Measurements from ENCODE around the gene MICAL1. TPM values are rescaled to one million over a fixed set of nuclear protein-coding genes. Genes with fewer than 3 reads are reported as not detected.

The MICAL1 gene
- total RNA-seq, 2 experiments from 2014 or later, result 50.5 to 53.2 TPM

DNA sequence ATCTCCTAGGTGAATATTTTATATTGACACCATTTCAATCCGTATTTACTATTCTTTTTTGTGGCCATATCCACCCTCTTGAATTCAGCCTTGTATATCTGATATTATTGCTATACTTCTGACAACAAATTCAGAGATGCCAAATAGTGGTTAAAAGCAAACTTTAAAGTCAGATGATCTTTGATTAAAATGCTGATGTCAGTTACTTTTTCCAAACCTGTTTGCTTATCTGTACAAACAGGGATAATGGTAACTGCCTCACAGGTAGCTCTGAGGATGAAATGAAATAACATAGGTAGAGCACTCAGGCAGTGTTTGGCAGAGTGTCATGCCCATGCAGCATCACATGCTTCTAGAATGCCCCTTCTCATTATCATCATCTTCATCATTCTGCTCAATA lies 34.4 kb downstream of the MICAL1 start:
- DNase-seq (no peak), ATAC-seq (no peak)
- no peak overlapping the region for H3K27ac Mint-ChIP-seq
- no peaks in the 10 kb centered on the region for H3K36me3 Mint-ChIP-seq (ENCODE audit: low read depth)
- no peaks in the 10 kb centered on the region for H3K27me3 Mint-ChIP-seq (ENCODE audit: low read depth)
- CTCF ChIA-PET, result no interaction called here
- no peak overlapping the region for H3K4me3 Mint-ChIP-seq
- POLR2A ChIA-PET, result no interaction called here
- no peaks in the 10 kb centered on the region for H3K9me3 Mint-ChIP-seq (ENCODE audit: insufficient read depth)
- peaks cover 2% of the 10 kb centered on the region for H3K4me1 Mint-ChIP-seq (ENCODE audit: low read depth)

DNA sequence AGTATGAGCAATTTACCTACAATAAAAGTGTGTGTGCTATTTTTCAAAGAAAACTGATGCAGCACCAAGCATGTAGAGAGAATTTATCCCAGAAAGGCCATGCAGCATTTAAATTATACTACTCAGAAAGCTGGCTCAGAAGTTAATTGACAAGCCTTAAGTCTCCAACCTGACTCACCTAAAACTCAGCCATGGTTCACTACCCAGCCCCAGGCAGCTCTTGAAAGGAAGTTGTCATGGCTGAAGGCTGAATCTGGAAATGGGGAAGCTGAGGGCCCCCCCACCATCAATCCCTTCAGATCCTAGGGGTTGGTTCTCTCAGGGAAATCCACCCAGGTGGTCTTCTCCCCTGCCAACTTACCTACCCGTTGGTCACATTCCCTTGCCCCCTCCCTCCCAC lies 34.8 kb downstream of the MICAL1 start:
- no peaks in the 10 kb centered on the region for H3K27me3 Mint-ChIP-seq (ENCODE audit: low read depth)
- no peak overlapping the region for H3K4me3 Mint-ChIP-seq
- no peak overlapping the region for H3K27ac Mint-ChIP-seq
- ChIA-PET CTCF (no interaction called here), POLR2A (no interaction called here)
- no peaks in the 10 kb centered on the region for H3K9me3 Mint-ChIP-seq (ENCODE audit: insufficient read depth)
- ATAC-seq (no peak), DNase-seq (no peak)
- H3K36me3 Mint-ChIP-seq (ENCODE audit: low read depth), result no peaks in the 10 kb centered on the region
- H3K4me1 Mint-ChIP-seq (ENCODE audit: low read depth), result peaks cover 2% of the 10 kb centered on the region

DNA sequence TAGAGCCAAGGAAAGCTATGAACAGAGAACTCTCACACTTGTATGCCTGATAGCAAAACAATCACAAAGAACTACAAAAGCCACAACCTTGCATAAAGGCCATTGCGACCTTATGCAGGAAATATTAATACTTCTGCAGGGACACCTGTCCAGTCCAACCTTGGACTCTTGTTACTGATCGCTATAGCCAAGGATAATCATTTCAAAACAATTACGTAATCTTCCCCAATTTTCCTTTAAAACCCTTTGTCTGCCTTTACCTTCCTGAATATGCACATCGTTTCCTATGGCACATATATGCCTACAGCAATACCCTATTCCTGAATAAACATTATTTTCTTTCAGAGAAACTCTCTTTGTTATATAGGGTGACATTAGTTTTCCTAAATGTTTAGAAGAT lies 37.9 kb downstream of the MICAL1 start:
- Mint-ChIP-seq H3K36me3 (ENCODE audit: low read depth) (no peaks in the 10 kb centered on the region), H3K4me3 (no peak overlapping the region), H3K4me1 (ENCODE audit: low read depth) (no peaks in the 10 kb centered on the region), H3K9me3 (ENCODE audit: insufficient read depth) (no peaks in the 10 kb centered on the region), H3K27ac (no peak overlapping the region), H3K27me3 (ENCODE audit: low read depth) (peaks cover 2% of the 10 kb centered on the region)
- ChIA-PET CTCF (interaction anchor here (1.9 kb wide), 1 partner anchor 35 kb away, joined by 6 read pairs; no protein-coding TSS in a partner anchor), POLR2A (no interaction called here)
- ATAC-seq (no peak), DNase-seq (no peak)

- Mint-ChIP-seq H3K27ac (no peak overlapping the region), H3K4me3 (no peak overlapping the region), H3K36me3 (ENCODE audit: low read depth) (no peaks in the 10 kb centered on the region), H3K4me1 (ENCODE audit: low read depth) (no peaks in the 10 kb centered on the region), H3K27me3 (ENCODE audit: low read depth) (peaks cover 11% of the 10 kb centered on the region), H3K9me3 (ENCODE audit: insufficient read depth) (no peaks in the 10 kb centered on the region)
- ChIA-PET CTCF (interaction anchor here (1.0 kb wide), 1 partner anchor 28 kb away, joined by 3 read pairs; no protein-coding TSS in a partner anchor), POLR2A (no interaction called here)
- DNase-seq (no peak), ATAC-seq (no peak)
These were observed 44.5 kb downstream of the MICAL1 start for GRCh38 chr6:109411034-109411433.

GRCh38 chr6:109406196-109406595 lies 49.4 kb downstream of the MICAL1 start:
- H3K9me3 Mint-ChIP-seq (ENCODE audit: insufficient read depth), result no peaks in the 10 kb centered on the region
- CTCF ChIA-PET, result no interaction called here
- ATAC-seq (no peak), DNase-seq (no peak)
- no peak overlapping the region for H3K4me3 Mint-ChIP-seq
- H3K27ac Mint-ChIP-seq, result no peak overlapping the region
- H3K36me3 Mint-ChIP-seq (ENCODE audit: low read depth), result no peaks in the 10 kb centered on the region
- POLR2A ChIA-PET, result no interaction called here
- H3K27me3 Mint-ChIP-seq (ENCODE audit: low read depth), result peaks cover 15% of the 10 kb centered on the region
- no peaks in the 10 kb centered on the region for H3K4me1 Mint-ChIP-seq (ENCODE audit: low read depth)

DNA sequence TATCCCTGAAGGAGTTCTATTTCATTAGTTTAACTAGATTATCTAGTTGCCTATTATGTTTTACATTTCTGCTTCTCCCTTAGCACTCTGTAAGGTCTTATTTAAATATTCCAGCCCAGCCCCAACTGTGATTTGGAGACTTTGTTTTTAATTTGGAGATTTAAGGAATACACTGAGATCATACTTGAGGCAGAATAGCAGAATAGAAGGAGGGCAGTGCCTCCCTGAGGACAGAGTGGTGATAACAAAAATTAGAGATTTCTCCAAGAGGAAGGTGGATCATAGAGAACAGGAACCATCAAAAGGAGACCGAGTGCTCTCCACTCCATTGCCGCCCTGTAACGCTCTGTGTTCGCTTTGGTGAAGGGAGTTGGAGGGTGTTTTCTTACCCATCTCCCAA lies 58.6 kb downstream of the MICAL1 start:
- ChIA-PET CTCF (interaction anchor here (5.7 kb wide), 1 partner anchor 13 kb away, joined by 39 read pairs; the partner anchor contains the start of gene CD164), POLR2A (interaction anchor here (0.6 kb wide), 1 partner anchor 21 kb away, joined by 4 read pairs; no protein-coding TSS in a partner anchor)
- Mint-ChIP-seq H3K27me3 (ENCODE audit: low read depth) (no peaks in the 10 kb centered on the region), H3K36me3 (ENCODE audit: low read depth) (no peaks in the 10 kb centered on the region), H3K27ac (no peak overlapping the region), H3K4me1 (ENCODE audit: low read depth) (peaks cover 5% of the 10 kb centered on the region), H3K4me3 (no peak overlapping the region), H3K9me3 (ENCODE audit: insufficient read depth) (no peaks in the 10 kb centered on the region)
- ATAC-seq, result peak; percentile 33
- no peak for DNase-seq

DNA sequence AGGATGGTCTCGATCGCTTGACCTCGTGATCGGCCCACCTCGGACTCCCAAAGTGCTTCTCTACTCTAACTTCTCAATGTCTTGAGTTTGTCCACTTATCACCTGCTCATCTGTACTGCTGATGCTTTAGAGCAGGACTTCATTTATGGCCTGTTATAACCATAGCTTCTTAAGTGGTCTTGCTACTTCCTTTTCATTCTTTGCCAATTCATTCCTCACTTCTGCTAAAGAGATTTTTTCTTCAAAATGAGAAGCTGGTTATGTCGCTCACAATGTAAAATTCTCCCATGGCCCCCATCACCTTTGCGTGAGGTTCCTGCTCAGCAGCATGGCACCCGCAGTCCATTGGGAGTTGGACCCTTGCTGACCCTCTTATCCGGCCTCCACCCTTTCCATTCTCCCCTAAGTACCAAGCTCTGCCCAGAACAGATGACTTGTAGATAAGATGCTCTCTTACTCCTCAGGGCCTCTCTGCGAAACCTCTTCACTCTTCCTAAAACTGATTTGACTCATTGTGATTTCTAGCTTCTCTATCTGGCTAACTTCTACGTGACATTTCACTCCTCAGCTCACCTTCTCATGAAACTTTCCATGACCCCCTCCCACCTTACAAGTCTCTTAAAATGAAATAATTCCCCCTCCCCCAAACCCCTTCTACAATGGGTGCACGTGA lies 59.4 kb downstream of the MICAL1 start:
- H3K27ac Mint-ChIP-seq, result no peak overlapping the region
- ATAC-seq (no peak), DNase-seq (no peak)
- no peak overlapping the region for H3K4me3 Mint-ChIP-seq
- H3K9me3 Mint-ChIP-seq (ENCODE audit: insufficient read depth), result no peaks in the 10 kb centered on the region
- peaks cover 5% of the 10 kb centered on the region for H3K4me1 Mint-ChIP-seq (ENCODE audit: low read depth)
- H3K27me3 Mint-ChIP-seq (ENCODE audit: low read depth), result no peaks in the 10 kb centered on the region
- POLR2A ChIA-PET, result no interaction called here
- H3K36me3 Mint-ChIP-seq (ENCODE audit: low read depth), result no peaks in the 10 kb centered on the region
- CTCF ChIA-PET, result interaction anchor here (5.7 kb wide), 1 partner anchor 12 kb away, joined by 39 read pairs; the partner anchor contains the start of gene CD164

Other genes starting within 250 kb of the MICAL1 start
- 100 to 1,000 TPM; 236 to 249 TPM for gene CD164, start 73.3 kb downstream of the MICAL1 start, total RNA-seq
- gene PPIL6, start 15.1 kb downstream of the MICAL1 start, total RNA-seq, result under 1 TPM in 1 of 2 experiments, not detected in 1; 0.16 TPM
- 10 to 100 TPM; 15.5 to 15.6 TPM for gene SMPD2, start 15.0 kb downstream of the MICAL1 start, total RNA-seq
- 10 to 100 TPM; 16.0 to 16.3 TPM for gene ZBTB24, start 27.4 kb upstream of the MICAL1 start, total RNA-seq
- 1 to 10 TPM; 2.9 to 3.1 TPM for gene AK9, start 235.4 kb upstream of the MICAL1 start, total RNA-seq
- 10 to 100 TPM in 1 of 2 experiments, 1 to 10 TPM in 1; 9.5 to 10.8 TPM for gene FIG4, start 235.5 kb upstream of the MICAL1 start, total RNA-seq

All from activated CD8-positive, alpha-beta T cell treated with anti-CD3 and anti-CD28 coated beads, Interleukin-2, amount 10 ng/mL, durations not matched to agents 7 days and 5 days (primary cell).